HCT116 (cell line): ENCODE measurements around the gene ZSWIM8. TPM values are rescaled to one million over a fixed set of nuclear protein-coding genes. Genes with fewer than 3 reads are reported as not detected.
A peak's percentile ranks its signal among the peaks of the same experiment; 100 is the strongest.

Experiments used
- ATAC-seq: fragments of 200-7000 bp; cut with Tn5 transposase; 2 replicates; pipeline ENCODE4 v1.9.1; 2020; ENCODE audit warnings: mild to moderate bottlenecking, moderate library complexity
- BruUV-seq: library from RNA; stranded (reverse); fragments of 400-500 nt; replicated peaks from 2 replicates; lab custom pipeline; 2021; lab: Mats Ljungman, UMichigan
- CTCF ChIA-PET: fragments of 300-600 bp; sonication (Branson Sonifier 250); formaldehyde crosslinking; loops from one replicate; lab custom pipeline; 2021; ENCODE audit warnings: antibody characterized with exemption; lab: Charles Lee
- POLR2A ChIA-PET: fragments of 300-600, 350-600 bp; sonication (Branson Sonifier 250); formaldehyde crosslinking; loops from one replicate; lab custom pipeline; 2021; ENCODE audit warnings: antibody characterized with exemption; lab: Charles Lee
- RAD21 ChIA-PET, 2 experiments: fragments of 300-600 bp; sonication (Branson Sonifier 250); formaldehyde crosslinking; loops; one replicate each; lab custom pipeline; 2023; ENCODE audit warnings: low total read pairs in 2 of 2; ENCODE audit not compliant: uncharacterized antibody in 2 of 2, unreplicated experiment in 2 of 2, low non-redundant PET in 1 of 2; lab: Charles Lee
- DNase-seq: peaks from one replicate; pipeline ENCODE4 v3.0.0-alpha.2; 2010; ENCODE audit warnings: low read depth, low spot score
- H2AFZ ChIP-seq: fragments of 200-600 bp; shearing (Covaris generic), sonication (generic); 2 replicates; pipeline ENCODE4 v1.6.1; 2017; ENCODE audit warnings: low read depth, mixed run types, mixed read lengths, antibody characterized with exemption, low read length; ENCODE audit not compliant: poor library complexity, severe bottlenecking
- H3K27ac ChIP-seq: 2 replicates; pipeline ENCODE4 v1.5.1; 2012; ENCODE audit warnings: low read depth, low read length
- H3K27me3 ChIP-seq: fragments of 200-600 bp; sonication (generic); 2 replicates; pipeline ENCODE4 v1.6.1; 2016; ENCODE audit warnings: mixed run types, low read length, mixed read lengths; ENCODE audit not compliant: insufficient read depth
- H3K36me3 ChIP-seq, 2 experiments: fragments of 200-500 bp in 1 of 2; fragments of 200-600 bp in 1 of 2; sonication (Bioruptor generic) in 1 of 2; sonication (generic) in 1 of 2; 2 replicates each; pipeline versions ENCODE4 v1.5.1 to v1.6.1; 2014 to 2016; ENCODE audit warnings: low read length in 2 of 2, inconsistent platforms in 1 of 2, mixed read lengths in 1 of 2, mixed run types in 1 of 2; ENCODE audit not compliant: insufficient read depth in 2 of 2, control insufficient read depth in 1 of 2
- H3K4me1 ChIP-seq, 2 experiments: fragments of 200-600 bp in 1 of 2; sonication (generic) in 1 of 2; 2 replicates each; pipeline versions ENCODE4 v1.5.1 to v1.6.1; 2012 to 2017; ENCODE audit warnings: low read length in 2 of 2, inconsistent platforms in 1 of 2, mild to moderate bottlenecking in 1 of 2, mixed read lengths in 1 of 2, mixed run types in 1 of 2, moderate library complexity in 1 of 2; ENCODE audit not compliant: insufficient read depth in 2 of 2, control insufficient read depth in 1 of 2
- H3K4me2 ChIP-seq: fragments of 200-600 bp; sonication (generic); 2 replicates; pipeline ENCODE4 v1.6.1; 2017; ENCODE audit warnings: mixed run types, low read length, mixed read lengths
- H3K4me3 ChIP-seq, 2 experiments: fragments of 200-600 bp in 1 of 2; sonication (generic) in 1 of 2; replicated peaks in 1 of 2; 2 replicates each; pipeline ENCODE4 v1.5.1; 2011 to 2016; ENCODE audit warnings: low read length in 2 of 2, control low read depth in 1 of 2, low read depth in 1 of 2, mild to moderate bottlenecking in 1 of 2, mixed read lengths in 1 of 2, mixed run types in 1 of 2
- H3K79me2 ChIP-seq: fragments of 200-600 bp; sonication (generic); 2 replicates; pipeline ENCODE4 v1.6.1; 2017; ENCODE audit warnings: mild to moderate bottlenecking, mixed run types, low read length, moderate library complexity, mixed read lengths; ENCODE audit not compliant: insufficient read depth
- H3K9ac ChIP-seq: fragments of 200-600 bp; sonication (generic); 2 replicates; pipeline ENCODE4 v1.6.1; 2016; ENCODE audit warnings: low read length, mixed read lengths
- H3K9me2 ChIP-seq: fragments of 200-600 bp; sonication (generic), shearing (Covaris generic); 2 replicates; pipeline ENCODE4 v1.6.1; 2017; ENCODE audit warnings: mixed run types, mild to moderate bottlenecking, moderate library complexity; ENCODE audit not compliant: insufficient read depth
- H3K9me3 ChIP-seq, 2 experiments: fragments of 200-500 bp in 1 of 2; fragments of 200-600 bp in 1 of 2; sonication (Bioruptor generic) in 1 of 2; sonication (generic) in 1 of 2; 2 replicates each; pipeline ENCODE4 v1.6.1; 2014 to 2017; ENCODE audit warnings: low read length in 2 of 2, mixed read lengths in 2 of 2, inconsistent platforms in 1 of 2, low read depth in 1 of 2, mild to moderate bottlenecking in 1 of 2, mixed run types in 1 of 2, moderate library complexity in 1 of 2; ENCODE audit not compliant: control insufficient read depth in 1 of 2, insufficient read depth in 1 of 2
- H4K20me1 ChIP-seq: fragments of 200-600 bp; sonication (generic), shearing (Covaris generic); 2 replicates; pipeline ENCODE4 v1.6.1; 2017; ENCODE audit warnings: mixed run types, mild to moderate bottlenecking, moderate library complexity; ENCODE audit not compliant: insufficient read depth
- CBX3 ChIP-seq: IDR thresholded peaks from 2 replicates; pipeline ENCODE4 v1.6.1; 2012; ENCODE audit warnings: low read depth
- FOSL1 ChIP-seq: IDR thresholded peaks from 2 replicates; pipeline ENCODE4 v1.6.1; 2012; ENCODE audit warnings: low read depth
- SIN3A ChIP-seq: IDR thresholded peaks from 2 replicates; pipeline ENCODE4 v1.6.1; 2012; ENCODE audit warnings: low read depth
- SRF ChIP-seq: IDR thresholded peaks from 2 replicates; pipeline ENCODE4 v1.6.1; 2012; ENCODE audit warnings: low read depth
- TCF7L2 ChIP-seq: IDR thresholded peaks from 2 replicates; pipeline ENCODE4 v1.7.0; 2011; ENCODE audit warnings: borderline replicate concordance, inconsistent platforms; ENCODE audit not compliant: insufficient read depth, insufficient read length; ENCODE audit errors: extremely low read depth
- intact Hi-C: fragments of 100-400 bp; cut with micrococcal nuclease; formaldehyde crosslinking; loops from 2 replicates; pipeline ENCODE4 v1.10.0; 2022
- total RNA-seq: library from RNA; stranded (reverse); gene quantifications from one replicate; pipeline ENCODE4 v1.2.1, GENCODE V29; 2021; ENCODE audit not compliant: unreplicated experiment

The ZSWIM8 gene
- total RNA-seq, 1 experiment from 2014 or later = 49.9 TPM

- peaks cover 42 to 52% of the 10 kb centered on the region in 2 experiments for H3K36me3 ChIP-seq
- no peaks in the 10 kb centered on the region for H3K9me2 ChIP-seq
- H3K9me3 ChIP-seq = no peaks in the 10 kb centered on the region
- H3K4me1 ChIP-seq = peaks cover 0 to 28% of the 10 kb centered on the region in 2 experiments; a peak in 3 of 4 replicates
- no peak overlapping the region for H3K4me3 ChIP-seq
- intact Hi-C loops = no loop called here
- no peak overlapping the region for H3K27ac ChIP-seq
- BruUV-seq = no TSS peak
- ChIA-PET POLR2A (no interaction called here), CTCF (no interaction called here), RAD21 (no interaction called here)
- no peak for TF ChIP-seq CBX3
- no peak for ATAC-seq
- peaks cover 13% of the 10 kb centered on the region for H3K79me2 ChIP-seq
- H3K9ac ChIP-seq = no peak overlapping the region
- H3K27me3 ChIP-seq = no peaks in the 10 kb centered on the region
- H4K20me1 ChIP-seq = no peaks in the 10 kb centered on the region
- DNase-seq = no peak
- peak overlapping the region; percentile 46; the same call in 1 of the 2 replicates for H3K4me2 ChIP-seq
- no peak overlapping the region for H2AFZ ChIP-seq
These were observed 23.6 kb upstream of the ZSWIM8 start for GRCh38 chr10:73761781-73762180.

- Histone ChIP-seq H2AFZ (no peak overlapping the region), H4K20me1 (no peaks in the 10 kb centered on the region), H3K9me2 (no peaks in the 10 kb centered on the region), H3K27me3 (no peaks in the 10 kb centered on the region), H3K4me2 (peak overlapping the region; percentile 46), H3K9me3 (no peaks in the 10 kb centered on the region), H3K27ac (no peak overlapping the region), H3K79me2 (peaks cover 7% of the 10 kb centered on the region), H3K36me3 (peaks cover 48 to 54% of the 10 kb centered on the region in 2 experiments), H3K4me1 (peaks cover 0 to 27% of the 10 kb centered on the region in 2 experiments; a peak in 3 of 4 replicates), H3K9ac (peak overlapping the region; percentile 21; the same call in 1 of the 2 replicates), H3K4me3 (peak overlapping the region in 1 of 2 experiments; percentile 12; a peak in 1 of 4 replicates)
- intact Hi-C loops = no loop called here
- peak; percentile 45; the same call in 1 of the 2 replicates for ATAC-seq
- peak; percentile 47; the same call in 1 of the 2 replicates for TF ChIP-seq FOSL1
- no peak for TF ChIP-seq SRF
- TF ChIP-seq TCF7L2 = no peak
- TF ChIP-seq SIN3A = no peak
- no TSS peak for BruUV-seq
- DNase-seq = no peak
- ChIA-PET RAD21 (interaction anchor here in 1 of 2 experiments (0.9 kb wide), 1 partner anchor 10 kb away, joined by 4 read pairs; no protein-coding TSS in a partner anchor), POLR2A (no interaction called here), CTCF (interaction anchor here (1.0 to 1.1 kb wide), 2 partner anchors 9 to 112 kb away, joined by 3 read pairs; a partner anchor contains a TSS)
These were observed 22.5 kb upstream of the ZSWIM8 start for GRCh38 chr10:73762915-73763314.
